HG03108 (cell line): Measurements from ENCODE around the gene SLC25A11.

ENCODE experiments used
- ATAC-seq: cut with Tn5 transposase; IDR thresholded peaks from one replicate; pipeline ENCODE4 v1.9.1; 2021; ENCODE audit warnings: moderate library complexity; ENCODE audit not compliant: unreplicated experiment

The SLC25A11 gene

GRCh38 chr17:4939796-4940554 is at the start of gene SLC25A11, which contains the start of gene RNF167:
SLC25A11 (minus strand) TSS chr17:4940046; CDS start chr17:4939910, 136 bp downstream.
RNF167 (plus strand) TSS chr17:4940268; CDS start chr17:4940910, 642 bp downstream.
- peak; percentile 73 for ATAC-seq

DNA sequence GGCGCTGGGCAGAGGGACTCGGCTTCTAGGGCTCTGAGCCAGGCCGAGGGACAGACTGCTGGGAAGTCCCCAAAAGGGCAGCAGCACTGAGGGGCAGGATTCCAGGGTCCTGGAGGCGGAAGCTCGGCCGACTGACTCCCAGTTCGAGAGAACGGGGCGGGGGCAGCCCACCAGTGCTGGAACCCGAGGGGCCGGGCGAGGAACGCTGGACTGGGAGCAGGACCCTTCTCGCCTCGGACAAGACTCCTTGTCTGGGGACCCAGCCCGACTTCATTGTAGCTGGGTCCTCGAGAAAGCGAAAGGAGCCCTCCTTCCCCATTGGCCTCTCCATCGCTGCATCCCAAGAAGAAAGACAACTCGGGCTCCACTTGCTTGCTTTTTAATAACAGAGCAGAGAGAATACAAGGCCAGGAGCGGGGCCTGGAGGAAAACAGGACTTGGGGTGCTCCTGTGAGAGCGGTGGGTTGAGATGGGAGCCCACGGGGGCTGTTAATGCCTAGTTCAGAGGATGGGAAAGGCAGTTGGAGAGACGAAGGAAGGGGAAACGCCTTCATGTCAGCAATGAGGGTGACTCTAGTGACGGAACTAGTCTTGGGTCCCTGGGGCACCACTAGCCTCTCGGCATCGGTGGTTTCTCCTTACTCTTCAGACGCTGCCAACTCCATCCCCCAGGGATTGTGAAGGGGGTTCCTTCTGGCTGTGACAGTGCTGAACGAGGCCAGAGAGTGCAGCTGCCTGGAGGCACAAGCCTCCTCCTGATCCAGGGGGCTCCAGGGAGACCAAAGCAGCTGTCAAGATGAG is 48.1 kb upstream of the SLC25A11 start:
- no peak for ATAC-seq

- peak; percentile 76 for ATAC-seq
Measured at GRCh38 chr17:4986951-4987766, 47.3 kb upstream of the SLC25A11 start, which contains the start of gene CAMTA2. CAMTA2 (minus strand) TSS chr17:4987675; CDS start chr17:4986222, 1,453 bp downstream.

GRCh38 chr17:4986403-4986802 is 46.6 kb upstream of the SLC25A11 start:
- ATAC-seq = no peak

GRCh38 chr17:4982305-4982704 is 42.5 kb upstream of the SLC25A11 start:
- ATAC-seq = no peak

- ATAC-seq = no peak
Measured at GRCh38 chr17:4980644-4981216, 40.9 kb upstream of the SLC25A11 start.

GRCh38 chr17:4978726-4979125 is 38.9 kb upstream of the SLC25A11 start:
- no peak for ATAC-seq

GRCh38 chr17:4974115-4974670 is 34.3 kb upstream of the SLC25A11 start:
- ATAC-seq = no peak

DNA sequence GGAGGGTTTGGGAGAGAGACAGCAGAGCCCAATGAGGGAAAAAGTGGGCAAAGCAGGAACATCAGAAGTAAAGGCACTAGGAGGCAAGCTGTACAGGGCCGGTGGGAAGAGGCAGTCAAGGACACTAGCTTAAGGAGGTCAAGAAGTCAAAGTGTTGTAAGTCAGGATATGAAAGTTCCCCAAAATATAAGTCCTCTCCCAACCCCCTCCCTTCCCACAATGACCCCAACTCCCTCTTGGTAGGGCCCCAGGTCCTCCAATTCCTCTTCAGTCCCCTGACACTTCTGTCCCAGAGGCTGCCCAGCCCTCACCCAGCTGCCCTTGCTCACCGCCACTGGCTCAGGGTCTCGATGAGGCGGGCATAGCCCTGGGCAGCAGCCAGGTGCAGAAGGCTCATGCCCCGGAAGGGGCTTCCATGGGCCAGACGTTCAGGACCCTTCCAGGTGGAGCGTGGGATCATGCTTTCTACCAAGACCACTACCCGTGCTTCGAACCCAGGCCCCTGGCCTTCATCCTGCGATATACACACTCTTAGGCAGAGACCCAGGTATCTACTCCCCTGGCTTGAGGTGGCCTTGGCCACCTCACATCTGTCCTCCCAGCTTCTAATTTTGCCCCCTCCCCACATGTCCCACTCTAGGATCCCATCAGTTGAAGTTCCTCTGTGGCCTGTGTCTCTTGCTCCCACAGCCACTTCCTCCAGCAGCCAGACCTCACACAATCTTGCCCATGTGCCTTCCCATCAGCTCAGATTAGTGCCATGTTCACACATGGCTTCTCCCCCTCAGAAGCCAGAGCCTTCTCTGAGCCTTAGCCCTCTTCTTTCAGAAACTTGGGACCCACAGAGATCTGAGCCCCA is 33.6 kb upstream of the SLC25A11 start:
- ATAC-seq = no peak

- no peak for ATAC-seq
Measured at GRCh38 chr17:4972752-4973151, 32.9 kb upstream of the SLC25A11 start.

DNA sequence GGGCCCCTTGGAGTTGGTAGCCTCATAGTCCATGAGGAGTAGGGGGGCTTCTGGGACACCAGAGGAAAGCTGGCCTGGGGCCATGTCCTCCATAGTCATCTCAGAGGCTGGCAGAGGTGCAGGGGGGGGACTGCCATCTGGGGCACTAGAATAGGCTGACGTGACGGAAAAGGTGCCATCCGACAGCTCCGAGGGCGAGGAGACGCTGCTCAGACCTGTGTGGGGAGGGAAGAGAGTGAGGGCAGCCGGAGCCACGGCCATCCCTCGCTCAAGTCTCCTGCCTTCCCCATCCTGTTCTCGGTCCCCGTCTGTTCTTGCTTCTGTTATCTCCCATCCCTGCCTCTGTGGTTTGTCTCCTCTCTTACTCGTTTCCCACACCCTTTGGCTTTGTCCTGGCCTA is 32.5 kb upstream of the SLC25A11 start:
- no peak for ATAC-seq

GRCh38 chr17:4971826-4972225 is 32.0 kb upstream of the SLC25A11 start:
- ATAC-seq = no peak

DNA sequence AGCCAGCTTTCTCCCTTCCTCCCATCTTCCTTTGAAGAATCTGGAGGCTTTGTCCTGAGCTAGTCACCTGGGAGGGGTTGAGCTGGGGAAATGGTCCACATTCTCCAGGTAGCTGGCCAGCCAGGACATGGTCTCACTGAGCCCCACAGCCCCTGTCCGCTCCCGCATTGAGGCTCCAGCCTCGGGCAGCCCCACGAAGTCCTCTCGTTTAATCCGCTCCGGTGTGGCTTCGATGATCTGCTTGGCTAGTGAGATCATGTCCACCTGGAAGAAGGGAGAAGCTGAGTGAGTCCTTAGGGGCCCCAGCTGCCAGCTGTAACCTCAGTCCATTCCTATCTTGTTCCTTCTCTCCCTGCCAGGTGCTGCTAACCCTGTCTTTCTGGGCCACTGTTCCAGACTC is 30.4 kb upstream of the SLC25A11 start:
- no peak for ATAC-seq

GRCh38 chr17:4969551-4970173 is 29.8 kb upstream of the SLC25A11 start:
- no peak for ATAC-seq

GRCh38 chr17:4969047-4969550 is 29.3 kb upstream of the SLC25A11 start:
- ATAC-seq = no peak

- ATAC-seq = no peak
Measured at GRCh38 chr17:4968486-4969046, 28.7 kb upstream of the SLC25A11 start.

- peak; percentile 45 for ATAC-seq
Measured at GRCh38 chr17:4967539-4968485, 28.0 kb upstream of the SLC25A11 start, which contains the start of gene SPAG7. SPAG7 (minus strand) TSS chr17:4967817; CDS start chr17:4967804, 13 bp downstream.
